ENCODE measurements around the gene TMEM33.

GRCh38 chr4:41887277-41887676 lies 48.0 kb upstream of the TMEM33 start:
- TF ChIP-seq CTCF (IDR thresholded peaks at IDR 0.05) (no peak), POLR2A (IDR thresholded peaks at IDR 0.05) (no peak), POLR2AphosphoS5 (IDR thresholded peaks at IDR 0.05) (no peak)
